Tibial nerve (tissue), 4 donors: ENCODE results near the gene PRXL2A.
"Not testable (repeated sequence)": the region's sequence is repeated elsewhere in the genome, so short reads cannot be mapped to it uniquely, and the experiment has no call there.

Experiments
- EP300 ChIP-seq, 2 donors: sonication (generic); formaldehyde crosslinking; IDR thresholded peaks; one replicate each; pipeline ENCODE4 v1.6.1; 2017; ENCODE audit warnings: antibody characterized with exemption in 2 of 2, mild to moderate bottlenecking in 1 of 2
- POLR2A ChIP-seq, 2 donors: fragments of 450-650 bp; IDR thresholded peaks; one replicate each; pipeline ENCODE4 v1.6.1; 2017; ENCODE audit warnings: antibody characterized with exemption in 2 of 2, mild to moderate bottlenecking in 2 of 2, moderate library complexity in 2 of 2
- TF ChIP-seq, protein P1 (sequence below), 5 experiments: fragments of 200-600 bp in 3 of 5; fragments of 450-650 bp in 2 of 5; sonication (generic) in 3 of 5; IDR thresholded peaks; one replicate each; pipeline ENCODE4 v1.5.1; 2016 to 2019; ENCODE audit warnings: antibody characterized with exemption in 5 of 5, mild to moderate bottlenecking in 3 of 5, moderate library complexity in 2 of 5

DNA sequence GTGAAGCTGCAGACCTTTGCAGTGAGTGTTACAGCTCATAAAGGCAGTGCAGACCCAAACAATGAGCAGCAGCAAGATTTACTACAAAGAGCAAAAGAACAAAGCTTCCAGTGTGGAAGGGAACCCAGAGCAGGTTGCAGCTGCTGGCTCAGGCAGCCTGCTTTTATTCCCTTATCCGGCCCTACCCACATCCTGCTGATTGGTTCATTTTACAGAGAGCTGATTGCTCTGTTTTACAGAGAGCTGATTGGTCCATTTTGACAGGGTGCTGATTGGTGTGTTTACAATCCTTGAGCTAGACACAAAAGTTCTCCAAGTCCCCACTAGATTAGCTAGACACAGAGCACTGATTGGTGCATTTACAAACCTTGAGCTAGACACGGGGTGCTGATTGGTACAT, 49.4 kb upstream of the PRXL2A start:
- TF ChIP-seq, protein P1, sequence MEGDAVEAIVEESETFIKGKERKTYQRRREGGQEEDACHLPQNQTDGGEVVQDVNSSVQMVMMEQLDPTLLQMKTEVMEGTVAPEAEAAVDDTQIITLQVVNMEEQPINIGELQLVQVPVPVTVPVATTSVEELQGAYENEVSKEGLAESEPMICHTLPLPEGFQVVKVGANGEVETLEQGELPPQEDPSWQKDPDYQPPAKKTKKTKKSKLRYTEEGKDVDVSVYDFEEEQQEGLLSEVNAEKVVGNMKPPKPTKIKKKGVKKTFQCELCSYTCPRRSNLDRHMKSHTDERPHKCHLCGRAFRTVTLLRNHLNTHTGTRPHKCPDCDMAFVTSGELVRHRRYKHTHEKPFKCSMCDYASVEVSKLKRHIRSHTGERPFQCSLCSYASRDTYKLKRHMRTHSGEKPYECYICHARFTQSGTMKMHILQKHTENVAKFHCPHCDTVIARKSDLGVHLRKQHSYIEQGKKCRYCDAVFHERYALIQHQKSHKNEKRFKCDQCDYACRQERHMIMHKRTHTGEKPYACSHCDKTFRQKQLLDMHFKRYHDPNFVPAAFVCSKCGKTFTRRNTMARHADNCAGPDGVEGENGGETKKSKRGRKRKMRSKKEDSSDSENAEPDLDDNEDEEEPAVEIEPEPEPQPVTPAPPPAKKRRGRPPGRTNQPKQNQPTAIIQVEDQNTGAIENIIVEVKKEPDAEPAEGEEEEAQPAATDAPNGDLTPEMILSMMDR (IDR thresholded peaks at IDR 0.05), result not testable (repeated sequence)
- not testable (repeated sequence) for TF ChIP-seq POLR2A, EP300 (IDR thresholded peaks at IDR 0.05)
